ENCODE data around the gene SPINK1. TPM values are rescaled to one million over a fixed set of nuclear protein-coding genes. Genes with fewer than 3 reads are reported as not detected.
A peak's percentile ranks its signal among the peaks of the same experiment; 100 is the strongest.
"Not testable (repeated sequence)": the region's sequence is repeated elsewhere in the genome, so short reads cannot be mapped to it uniquely, and the experiment has no call there.

SPINK1 gene
- total RNA-seq, 2 donors from 2014 or later: 423 to 623 TPM

DNA sequence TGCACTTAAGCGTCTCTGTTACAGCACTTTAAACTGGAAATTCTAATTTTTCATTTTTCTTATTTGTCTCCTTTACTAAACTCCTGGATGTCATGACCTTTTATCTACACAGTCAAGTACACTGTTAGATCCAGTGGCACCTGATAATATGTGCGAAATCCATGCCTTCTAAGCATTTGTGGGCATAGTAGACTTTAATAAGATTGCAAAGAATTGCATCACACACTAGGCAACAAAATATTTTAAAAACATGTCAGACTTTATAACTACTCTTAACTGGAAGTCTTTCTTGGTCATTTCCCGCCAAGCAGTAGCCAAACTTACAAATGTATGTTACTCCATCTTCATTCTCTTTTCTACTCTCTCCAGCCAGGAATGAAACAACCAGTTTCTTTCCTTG is 5.0 kb upstream of the SPINK1 start:
- TF ChIP-seq, protein P1, sequence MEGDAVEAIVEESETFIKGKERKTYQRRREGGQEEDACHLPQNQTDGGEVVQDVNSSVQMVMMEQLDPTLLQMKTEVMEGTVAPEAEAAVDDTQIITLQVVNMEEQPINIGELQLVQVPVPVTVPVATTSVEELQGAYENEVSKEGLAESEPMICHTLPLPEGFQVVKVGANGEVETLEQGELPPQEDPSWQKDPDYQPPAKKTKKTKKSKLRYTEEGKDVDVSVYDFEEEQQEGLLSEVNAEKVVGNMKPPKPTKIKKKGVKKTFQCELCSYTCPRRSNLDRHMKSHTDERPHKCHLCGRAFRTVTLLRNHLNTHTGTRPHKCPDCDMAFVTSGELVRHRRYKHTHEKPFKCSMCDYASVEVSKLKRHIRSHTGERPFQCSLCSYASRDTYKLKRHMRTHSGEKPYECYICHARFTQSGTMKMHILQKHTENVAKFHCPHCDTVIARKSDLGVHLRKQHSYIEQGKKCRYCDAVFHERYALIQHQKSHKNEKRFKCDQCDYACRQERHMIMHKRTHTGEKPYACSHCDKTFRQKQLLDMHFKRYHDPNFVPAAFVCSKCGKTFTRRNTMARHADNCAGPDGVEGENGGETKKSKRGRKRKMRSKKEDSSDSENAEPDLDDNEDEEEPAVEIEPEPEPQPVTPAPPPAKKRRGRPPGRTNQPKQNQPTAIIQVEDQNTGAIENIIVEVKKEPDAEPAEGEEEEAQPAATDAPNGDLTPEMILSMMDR (IDR thresholded peaks at IDR 0.05): no peak
- H3K27ac ChIP-seq: peak overlapping the region; percentile 65
- H3K27me3 ChIP-seq: no peaks in the 10 kb centered on the region
- intact Hi-C loops (cut with DNase I): no loop called here
- DNase-seq: no peak
- no peaks in the 10 kb centered on the region for H3K9me3 ChIP-seq
- no peaks in the 10 kb centered on the region for H3K4me1 ChIP-seq
- no peaks in the 10 kb centered on the region for H3K36me3 ChIP-seq
- no peak overlapping the region for H3K9ac ChIP-seq (ENCODE audit: low read depth in 2 of 2, low read length in 2 of 2)
- H3K4me3 ChIP-seq: no peak overlapping the region

DNA sequence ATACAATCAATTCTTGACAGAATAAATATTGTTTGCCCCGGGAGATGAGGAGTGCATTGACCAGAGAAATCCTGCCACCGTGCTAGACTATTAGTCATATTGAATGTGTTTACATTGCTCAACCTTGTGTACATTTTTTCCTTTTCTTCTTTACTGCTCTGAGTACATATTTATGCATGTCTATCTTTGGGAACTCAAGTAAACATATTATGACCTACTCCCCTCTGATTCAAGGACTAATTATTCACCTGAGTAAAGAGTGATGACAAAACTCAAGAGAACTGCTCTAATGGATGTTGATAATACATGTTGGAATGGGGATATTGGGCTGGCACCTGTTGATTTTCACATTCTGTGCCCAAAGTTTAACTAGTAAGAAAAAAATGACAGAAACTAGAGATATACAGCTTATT is 3.9 kb upstream of the SPINK1 start:
- no peak for DNase-seq
- Histone ChIP-seq H3K4me1 (no peaks in the 10 kb centered on the region), H3K9ac (ENCODE audit: low read depth in 2 of 2, low read length in 2 of 2) (no peak overlapping the region), H3K27me3 (no peaks in the 10 kb centered on the region), H3K4me3 (no peak overlapping the region), H3K27ac (no peak overlapping the region), H3K9me3 (no peaks in the 10 kb centered on the region), H3K36me3 (no peaks in the 10 kb centered on the region)
- intact Hi-C loops (cut with DNase I): no loop called here
- TF ChIP-seq, protein P1 (IDR thresholded peaks at IDR 0.05): no peak

DNA sequence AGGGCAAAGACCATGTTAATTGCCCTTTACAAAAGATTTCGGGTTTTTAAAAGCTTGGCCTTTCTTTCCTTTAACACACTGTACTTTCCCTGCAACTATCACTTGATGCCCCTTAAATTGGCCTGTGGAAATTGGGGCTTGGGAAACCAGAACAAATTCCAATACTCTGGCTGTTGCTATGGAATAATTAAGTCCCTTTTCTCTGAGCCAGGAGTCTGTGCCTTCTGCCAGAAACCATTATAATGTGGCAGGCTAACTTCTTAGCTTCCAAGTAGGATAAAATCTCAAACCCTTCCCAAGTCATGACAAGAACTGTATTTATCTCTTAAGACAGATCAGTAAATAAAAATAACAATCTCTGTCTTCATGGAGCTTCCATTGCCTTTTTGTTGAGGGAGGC is 1.1 kb upstream of the SPINK1 start:
- H3K36me3 ChIP-seq: no peaks in the 10 kb centered on the region
- no peak overlapping the region for H3K9ac ChIP-seq (ENCODE audit: low read depth in 2 of 2, low read length in 2 of 2)
- no peaks in the 10 kb centered on the region for H3K4me1 ChIP-seq
- intact Hi-C loops (cut with DNase I): no loop called here
- no peaks in the 10 kb centered on the region for H3K27me3 ChIP-seq
- no peak for DNase-seq
- H3K27ac ChIP-seq: peak overlapping the region; percentile 71
- no peaks in the 10 kb centered on the region for H3K9me3 ChIP-seq
- no peak overlapping the region for H3K4me3 ChIP-seq
- TF ChIP-seq, protein P1 (IDR thresholded peaks at IDR 0.05): no peak

DNA sequence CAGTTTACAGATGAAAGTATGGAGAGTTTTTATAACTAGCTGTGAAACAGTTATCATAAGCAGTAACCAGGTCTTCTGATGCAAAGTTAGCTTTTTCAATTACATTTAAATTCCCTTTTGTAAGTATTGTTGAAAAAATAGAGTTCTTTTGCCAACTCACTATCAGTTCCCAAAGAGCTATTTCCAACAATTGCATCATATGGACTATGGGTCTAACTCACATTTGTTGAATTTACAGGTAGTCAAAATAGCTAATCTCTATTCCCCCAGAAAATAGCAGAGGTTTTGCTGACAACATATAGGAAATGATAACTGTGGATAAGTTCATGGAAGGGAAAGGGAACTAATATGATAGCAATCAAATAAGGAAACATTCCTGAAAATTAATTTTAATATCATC is 1.4 kb downstream of the SPINK1 start:
- peak overlapping the region; percentile 17 for H3K4me3 ChIP-seq
- DNase-seq: no peak
- no peaks in the 10 kb centered on the region for H3K9me3 ChIP-seq
- no peak overlapping the region for H3K27ac ChIP-seq
- intact Hi-C loops (cut with DNase I): no loop called here
- TF ChIP-seq, protein P1 (IDR thresholded peaks at IDR 0.05): no peak
- H3K36me3 ChIP-seq: no peaks in the 10 kb centered on the region
- H3K9ac ChIP-seq (ENCODE audit: low read depth in 2 of 2, low read length in 2 of 2): no peak overlapping the region
- H3K4me1 ChIP-seq: no peaks in the 10 kb centered on the region
- no peaks in the 10 kb centered on the region for H3K27me3 ChIP-seq

DNA sequence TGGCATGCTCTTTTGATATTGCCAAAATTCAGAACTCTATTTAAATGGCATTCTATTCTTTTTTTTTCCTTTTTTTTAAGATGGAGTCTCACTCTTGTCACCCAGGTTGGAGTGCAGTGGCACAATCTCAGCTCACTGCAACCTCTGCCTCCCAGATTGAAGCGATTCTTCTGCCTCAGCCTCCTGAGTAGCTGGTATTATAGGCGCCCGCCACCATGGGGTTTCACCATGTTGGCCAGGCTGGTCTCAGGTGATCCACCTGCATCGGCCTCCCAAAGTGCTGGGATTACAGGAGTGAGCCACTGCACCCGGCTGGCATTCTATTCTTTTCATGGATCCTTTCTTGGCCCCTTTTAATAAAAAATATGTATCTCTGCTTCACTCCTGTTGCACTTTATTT is 4.5 kb downstream of the SPINK1 start:
- H3K4me3 ChIP-seq; H3K36me3 ChIP-seq; H3K9me3 ChIP-seq; H3K27me3 ChIP-seq; DNase-seq; H3K9ac ChIP-seq (ENCODE audit: low read depth in 2 of 2, low read length in 2 of 2); H3K27ac ChIP-seq; H3K4me1 ChIP-seq; intact Hi-C loops (cut with DNase I): not testable (repeated sequence)

DNA sequence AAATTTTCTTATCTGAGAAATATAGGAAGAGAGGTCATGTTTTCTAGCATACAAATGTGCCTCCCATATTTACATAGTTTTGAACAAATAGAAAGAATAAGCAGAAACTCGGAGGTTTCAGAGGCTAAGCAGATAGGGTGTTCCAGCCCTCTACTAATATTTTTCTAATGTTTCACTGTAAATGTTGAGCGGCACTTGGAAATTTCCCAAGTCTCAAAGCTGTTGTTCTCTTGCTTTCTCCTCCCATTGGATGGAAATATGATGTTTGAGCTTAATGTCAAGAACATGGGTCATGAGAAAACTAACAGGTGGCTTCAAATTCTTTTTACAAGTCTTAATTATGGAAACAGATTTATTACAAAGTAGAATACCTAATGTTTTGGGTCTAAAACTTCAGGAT is 5.1 kb downstream of the SPINK1 start:
- no peak overlapping the region for H3K27ac ChIP-seq
- TF ChIP-seq, protein P1 (IDR thresholded peaks at IDR 0.05): no peak
- no peak overlapping the region for H3K9ac ChIP-seq (ENCODE audit: low read depth in 2 of 2, low read length in 2 of 2)
- intact Hi-C loops (cut with DNase I): no loop called here
- no peak for DNase-seq
- no peak overlapping the region for H3K4me3 ChIP-seq
- H3K4me1 ChIP-seq: no peaks in the 10 kb centered on the region
- H3K27me3 ChIP-seq: no peaks in the 10 kb centered on the region
- no peaks in the 10 kb centered on the region for H3K36me3 ChIP-seq
- no peaks in the 10 kb centered on the region for H3K9me3 ChIP-seq

All from colonic mucosa (tissue), 4 donors.